Mucosa of descending colon (tissue), 3 donors: ENCODE measurements around the gene NPFFR1. TPM values are rescaled to one million over a fixed set of nuclear protein-coding genes. Genes with fewer than 3 reads are reported as not detected.

Experiments used
- ATAC-seq: fragments of 200-7000 bp; cut with Tn5 transposase; one replicate; pipeline ENCODE4 v1.9.1; 2020; ENCODE audit warnings: mild to moderate bottlenecking, moderate library complexity
- DNase-seq, 3 donors: peaks; one replicate each; pipeline ENCODE4 v3.0.0-alpha.2; 2020
- H3K36me3 ChIP-seq: fragments of 200-600 bp; one replicate; pipeline ENCODE4 v1.8.0; 2021; ENCODE audit warnings: low read depth, mild to moderate bottlenecking
- H3K4me1 ChIP-seq: fragments of 200-600 bp; one replicate; pipeline ENCODE4 v1.8.0; 2021; ENCODE audit warnings: low read depth, mild to moderate bottlenecking
- H3K4me3 ChIP-seq: fragments of 200-600 bp; one replicate; pipeline ENCODE4 v1.8.0; 2021; ENCODE audit warnings: mild to moderate bottlenecking
- H3K9me3 ChIP-seq: fragments of 200-600 bp; one replicate; pipeline ENCODE4 v1.8.0; 2021; ENCODE audit warnings: mild to moderate bottlenecking
- CTCF ChIP-seq: fragments of 200-600 bp; IDR thresholded peaks from one replicate; pipeline ENCODE4 v1.8.0; 2022; ENCODE audit warnings: antibody characterized with exemption, mild to moderate bottlenecking
- intact Hi-C, 2 donors: fragments of 100-400 bp; cut with DNase I in 1 of 2; cut with micrococcal nuclease in 1 of 2; formaldehyde crosslinking; loops; one replicate each; pipeline versions ENCODE4 v1.11.0 to v1.11.1; 2022; cut with DNase I, micrococcal nuclease
- total RNA-seq, 3 donors: library from RNA; stranded (reverse); fragmentation: NEBNext Ultra II Directional in 2 of 3; extraction: Animal tissue kit (Norgen Biotek cat#: 25700) in 2 of 3; gene quantifications; one replicate each; pipeline versions ENCODE4 v1.2.1 to v1.2.4, GENCODE V29; 2021 to 2023
- donor health status: DM: no; HTN: no; CAD: no; lungs with moderate emphysema.
- donor health status: DM: no; HTN: no; CAD: no.
- donor health status: DM: no; HTN: yes; CAD: no.

Gene NPFFR1
- total RNA-seq, 3 donors from 2014 or later = 0.06 to 0.10 (median 0.06) TPM

DNA sequence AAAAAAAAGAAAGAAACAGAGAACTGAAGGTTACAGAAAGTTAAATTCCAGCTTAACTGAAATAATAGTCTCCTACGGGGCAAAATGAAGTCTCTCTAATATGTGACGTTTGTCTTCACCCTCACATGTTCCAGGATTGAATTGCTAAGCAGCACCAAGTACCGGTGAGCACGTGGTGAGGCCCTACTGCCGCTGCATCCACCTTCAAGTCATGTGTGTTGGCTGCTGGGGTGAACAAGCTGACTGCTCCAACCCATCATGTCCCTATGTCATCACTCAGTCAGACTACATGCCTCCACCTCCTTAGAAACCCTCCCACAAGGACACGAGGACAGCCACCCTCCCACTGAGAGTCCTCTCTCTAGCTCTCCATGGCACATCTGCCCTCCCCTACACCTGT is 35.4 kb upstream of the NPFFR1 start:
- ATAC-seq (no peak), DNase-seq (no peak)
- no peaks in the 10 kb centered on the region for H3K4me1 ChIP-seq
- H3K4me3 ChIP-seq = no peak overlapping the region
- no peak for TF ChIP-seq CTCF
- H3K36me3 ChIP-seq = no peaks in the 10 kb centered on the region
- intact Hi-C loops = no loop called here
- H3K9me3 ChIP-seq = no peaks in the 10 kb centered on the region

GRCh38 chr10:70317943-70318318 is 34.1 kb upstream of the NPFFR1 start:
- Histone ChIP-seq H3K36me3 (no peaks in the 10 kb centered on the region), H3K4me3 (no peak overlapping the region), H3K4me1 (no peaks in the 10 kb centered on the region), H3K9me3 (no peaks in the 10 kb centered on the region)
- DNase-seq = no peak
- ATAC-seq = no peak
- TF ChIP-seq CTCF = no peak
- intact Hi-C loops = no loop called here

DNA sequence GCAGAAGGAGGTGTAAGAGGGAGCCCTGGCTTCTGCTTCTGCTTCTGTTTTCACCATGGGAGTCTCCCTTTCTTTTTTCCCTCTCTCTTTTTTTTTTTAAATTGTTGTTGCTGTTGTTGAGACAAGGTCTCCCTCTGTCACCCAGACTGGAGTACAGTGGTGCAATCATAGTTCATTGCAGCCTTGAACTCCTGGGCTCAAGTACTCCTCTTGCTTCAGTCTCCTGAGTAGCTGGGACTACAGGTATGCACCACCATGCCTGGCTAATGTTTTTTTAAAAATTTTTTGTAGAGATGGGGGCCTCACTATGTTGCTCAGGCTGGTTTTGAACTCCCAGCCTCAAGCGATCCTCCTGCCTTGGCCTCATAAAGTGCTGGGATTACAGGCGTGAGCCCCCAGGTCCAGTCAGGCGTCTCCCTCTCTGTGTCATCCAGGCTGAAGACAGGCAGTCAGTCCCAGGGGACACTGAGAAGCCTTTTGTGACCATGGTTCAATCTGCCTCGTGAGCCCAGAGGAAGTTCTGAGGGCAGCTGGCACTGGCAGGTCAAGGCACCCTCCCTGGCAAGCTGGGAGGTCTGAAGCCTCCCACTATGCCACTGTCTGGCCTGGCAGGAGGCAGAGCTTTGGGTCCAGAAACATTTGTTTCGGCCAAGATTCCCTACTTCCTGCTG is 33.6 kb upstream of the NPFFR1 start:
- Histone ChIP-seq H3K36me3 (no peaks in the 10 kb centered on the region), H3K4me1 (no peaks in the 10 kb centered on the region), H3K4me3 (no peak overlapping the region), H3K9me3 (no peaks in the 10 kb centered on the region)
- no peak for DNase-seq
- no peak for ATAC-seq
- no peak for TF ChIP-seq CTCF
- intact Hi-C loops = no loop called here

DNA sequence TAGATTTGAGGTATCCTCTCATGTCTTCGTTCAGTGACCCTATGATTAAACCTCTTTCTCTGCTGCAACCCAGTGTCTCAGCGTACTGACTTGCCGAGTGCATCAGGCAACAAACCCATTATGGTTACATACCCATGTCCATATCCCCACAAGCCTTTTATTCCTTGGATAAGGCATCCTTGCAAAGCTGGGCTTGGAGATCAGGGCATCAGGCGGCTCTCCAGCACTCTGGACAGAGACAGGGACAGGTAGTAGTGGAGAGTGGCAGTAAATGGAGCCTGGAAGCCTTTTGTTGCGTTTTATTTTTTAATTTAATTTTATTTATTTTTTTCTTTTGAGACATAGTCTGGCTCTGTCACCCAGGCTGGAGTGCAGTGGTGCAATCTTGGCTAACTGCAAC is 32.0 kb upstream of the NPFFR1 start:
- ATAC-seq (no peak), DNase-seq (no peak)
- H3K36me3 ChIP-seq = no peaks in the 10 kb centered on the region
- no peak overlapping the region for H3K4me3 ChIP-seq
- H3K4me1 ChIP-seq = no peaks in the 10 kb centered on the region
- intact Hi-C loops = no loop called here
- no peak for TF ChIP-seq CTCF
- H3K9me3 ChIP-seq = no peaks in the 10 kb centered on the region

GRCh38 chr10:70315276-70315675 is 31.5 kb upstream of the NPFFR1 start:
- no peak for TF ChIP-seq CTCF
- Histone ChIP-seq H3K9me3 (no peaks in the 10 kb centered on the region), H3K4me1 (no peaks in the 10 kb centered on the region), H3K4me3 (no peak overlapping the region), H3K36me3 (no peaks in the 10 kb centered on the region)
- DNase-seq (no peak), ATAC-seq (no peak)
- intact Hi-C loops = no loop called here

- Histone ChIP-seq H3K9me3 (no peaks in the 10 kb centered on the region), H3K4me3 (no peak overlapping the region), H3K4me1 (no peaks in the 10 kb centered on the region), H3K36me3 (no peaks in the 10 kb centered on the region)
- ATAC-seq (peak; percentile 51), DNase-seq (no peak)
- intact Hi-C loops = no loop called here
- TF ChIP-seq CTCF = no peak
These were observed 29.2 kb upstream of the NPFFR1 start for GRCh38 chr10:70312972-70313371.
